Fibroblast of lung (primary cell): ENCODE measurements around the gene SLC38A10. TPM values are rescaled to one million over a fixed set of nuclear protein-coding genes. Genes with fewer than 3 reads are reported as not detected.

ENCODE experiments used
- DNase-seq, 2 donors: peaks; one replicate each; pipeline versions ENCODE4 v3.0.0 to v3.0.0-alpha.2; 2010; ENCODE audit warnings: low read depth in 2 of 2
- H2AFZ ChIP-seq: 2 replicates; pipeline ENCODE4 v1.5.1; 2012; ENCODE audit warnings: low read length, control low read depth, inconsistent platforms
- H3K27ac ChIP-seq: 2 replicates; pipeline ENCODE4 v1.5.1; 2011; ENCODE audit warnings: low read length, control low read depth; ENCODE audit not compliant: insufficient read depth
- H3K27me3 ChIP-seq: 2 replicates; pipeline ENCODE4 v1.5.1; 2011; ENCODE audit warnings: mild to moderate bottlenecking, low read length; ENCODE audit not compliant: control insufficient read depth, insufficient read depth
- H3K36me3 ChIP-seq: 2 replicates; pipeline ENCODE4 v1.5.1; 2011; ENCODE audit warnings: low read length; ENCODE audit not compliant: control insufficient read depth, insufficient read depth
- H3K4me1 ChIP-seq: 2 replicates; pipeline ENCODE4 v1.5.1; 2011; ENCODE audit warnings: low read length; ENCODE audit not compliant: control insufficient read depth, insufficient read depth; ENCODE audit errors: extremely low read depth
- H3K4me2 ChIP-seq: 2 replicates; pipeline ENCODE4 v1.5.1; 2011; ENCODE audit warnings: low read length, control low read depth; ENCODE audit not compliant: insufficient read depth; ENCODE audit errors: extremely low read depth
- H3K4me3 ChIP-seq, 4 experiments: fragments of 200-600 bp in 1 of 4; sonication (generic) in 1 of 4; replicated peaks in 1 of 4; 2 replicates each; pipeline ENCODE4 v1.5.1; 2011 to 2016; ENCODE audit warnings: low read length in 4 of 4, low read depth in 3 of 4, mild to moderate bottlenecking in 3 of 4, control low read depth in 2 of 4, inconsistent platforms in 1 of 4, mixed read lengths in 1 of 4; ENCODE audit not compliant: insufficient read depth in 1 of 4; ENCODE audit errors: control extremely low read depth in 1 of 4
- H3K79me2 ChIP-seq: 2 replicates; pipeline ENCODE4 v1.5.1; 2012; ENCODE audit warnings: mild to moderate bottlenecking, low read length, inconsistent platforms; ENCODE audit not compliant: control insufficient read depth, insufficient read depth
- H3K9ac ChIP-seq: 2 replicates; pipeline ENCODE4 v1.5.1; 2011; ENCODE audit warnings: mild to moderate bottlenecking, low read length, control low read depth; ENCODE audit not compliant: insufficient read depth
- H3K9me3 ChIP-seq: 2 replicates; pipeline ENCODE4 v1.5.1; 2012; ENCODE audit warnings: low read depth, low read length; ENCODE audit not compliant: control insufficient read depth, insufficient read depth
- H4K20me1 ChIP-seq: 2 replicates; pipeline ENCODE4 v1.5.1; 2011; ENCODE audit warnings: low read length; ENCODE audit not compliant: control insufficient read depth, insufficient read depth; ENCODE audit errors: extremely low read depth
- CTCF ChIP-seq, 2 donors: IDR thresholded peaks in 1 of 2; conservative IDR thresholded peaks in 1 of 2; 1 replicate in 1 of 2; 2 replicates in 1 of 2; pipeline ENCODE4 v1.5.1; 2011 to 2012; ENCODE audit warnings: low read length in 2 of 2, control low read depth in 1 of 2, inconsistent platforms in 1 of 2, low read depth in 1 of 2, mild to moderate bottlenecking in 1 of 2
- EZH2 ChIP-seq: IDR thresholded peaks from 2 replicates; pipeline ENCODE4 v1.5.1; 2012; ENCODE audit warnings: low read length, control low read depth, mild to moderate bottlenecking; ENCODE audit errors: missing control alignments
- polyA plus RNA-seq, 2 donors: library from polyadenylated mRNA; depleted of rRNA in 1 of 2; stranded (reverse) in 1 of 2; unstranded in 1 of 2; fragments of >200 nt; gene quantifications; 2 replicates each; pipeline ENCODE4 v1.2.1, GENCODE V29; 2011 to 2012; ENCODE audit warnings: missing spikeins in 1 of 2
- total RNA-seq: library from RNA; depleted of rRNA; stranded (reverse); fragments of >200 nt; gene quantifications from 2 replicates; pipeline ENCODE4 v1.2.1, GENCODE V29; 2014

Gene SLC38A10
- total and polyA plus RNA-seq, 2 donors (not counting 1 experiment from before 2014, with no cell fraction given): 23.6 to 53.2 TPM

GRCh38 chr17:81314398-81315081, 19.4 kb upstream of the SLC38A10 start:
- no peaks in the 10 kb centered on the region for H3K79me2 ChIP-seq
- no peak for TF ChIP-seq EZH2
- TF ChIP-seq CTCF (conservative IDR thresholded peaks at IDR 0.05 in 1 of 2, IDR thresholded peaks at IDR 0.05 in 1 of 2; ENCODE audit: low read depth in 1 of 2, low read length in 2 of 2): no peak
- no peak overlapping the region for H3K4me3 ChIP-seq
- no peaks in the 10 kb centered on the region for H3K4me1 ChIP-seq
- no peak overlapping the region for H2AFZ ChIP-seq
- no peak for DNase-seq
- no peak overlapping the region for H3K9ac ChIP-seq
- H3K9me3 ChIP-seq: no peaks in the 10 kb centered on the region
- no peaks in the 10 kb centered on the region for H4K20me1 ChIP-seq
- H3K4me2 ChIP-seq: no peak overlapping the region
- no peak overlapping the region for H3K27ac ChIP-seq
- H3K36me3 ChIP-seq: no peaks in the 10 kb centered on the region
- H3K27me3 ChIP-seq: peaks cover 4% of the 10 kb centered on the region

- Histone ChIP-seq H3K9ac (no peak overlapping the region), H3K4me1 (peaks cover 2% of the 10 kb centered on the region), H4K20me1 (no peaks in the 10 kb centered on the region), H3K4me3 (no peak overlapping the region), H2AFZ (no peak overlapping the region), H3K36me3 (no peaks in the 10 kb centered on the region), H3K27me3 (peaks cover 4% of the 10 kb centered on the region), H3K9me3 (no peaks in the 10 kb centered on the region), H3K79me2 (no peaks in the 10 kb centered on the region), H3K27ac (no peak overlapping the region), H3K4me2 (no peak overlapping the region)
- no peak for DNase-seq
- TF ChIP-seq EZH2 (no peak), CTCF (conservative IDR thresholded peaks at IDR 0.05 in 1 of 2, IDR thresholded peaks at IDR 0.05 in 1 of 2; ENCODE audit: low read depth in 1 of 2, low read length in 2 of 2) (no peak)
Observed at GRCh38 chr17:81313776-81314397, 18.8 kb upstream of the SLC38A10 start.

- no peak overlapping the region for H2AFZ ChIP-seq
- no peaks in the 10 kb centered on the region for H3K9me3 ChIP-seq
- peaks cover 4% of the 10 kb centered on the region for H3K27me3 ChIP-seq
- H3K4me3 ChIP-seq: no peak overlapping the region
- no peak overlapping the region for H3K4me2 ChIP-seq
- H3K79me2 ChIP-seq: no peaks in the 10 kb centered on the region
- no peak for DNase-seq
- peaks cover 2% of the 10 kb centered on the region for H3K4me1 ChIP-seq
- no peaks in the 10 kb centered on the region for H3K36me3 ChIP-seq
- H4K20me1 ChIP-seq: no peaks in the 10 kb centered on the region
- TF ChIP-seq EZH2 (no peak), CTCF (conservative IDR thresholded peaks at IDR 0.05 in 1 of 2, IDR thresholded peaks at IDR 0.05 in 1 of 2; ENCODE audit: low read depth in 1 of 2, low read length in 2 of 2) (no peak)
- H3K9ac ChIP-seq: no peak overlapping the region
- no peak overlapping the region for H3K27ac ChIP-seq
Observed at GRCh38 chr17:81312624-81313325, 17.7 kb upstream of the SLC38A10 start.
